Measurements from ENCODE around the gene TMEM190. TPM values are rescaled to one million over a fixed set of nuclear protein-coding genes. Genes with fewer than 3 reads are reported as not detected.
"Not testable (repeated sequence)": the region's sequence is repeated elsewhere in the genome, so short reads cannot be mapped to it uniquely, and the experiment has no call there.

The TMEM190 gene
- total RNA-seq, 2 experiments from 2014 or later = not detected

DNA sequence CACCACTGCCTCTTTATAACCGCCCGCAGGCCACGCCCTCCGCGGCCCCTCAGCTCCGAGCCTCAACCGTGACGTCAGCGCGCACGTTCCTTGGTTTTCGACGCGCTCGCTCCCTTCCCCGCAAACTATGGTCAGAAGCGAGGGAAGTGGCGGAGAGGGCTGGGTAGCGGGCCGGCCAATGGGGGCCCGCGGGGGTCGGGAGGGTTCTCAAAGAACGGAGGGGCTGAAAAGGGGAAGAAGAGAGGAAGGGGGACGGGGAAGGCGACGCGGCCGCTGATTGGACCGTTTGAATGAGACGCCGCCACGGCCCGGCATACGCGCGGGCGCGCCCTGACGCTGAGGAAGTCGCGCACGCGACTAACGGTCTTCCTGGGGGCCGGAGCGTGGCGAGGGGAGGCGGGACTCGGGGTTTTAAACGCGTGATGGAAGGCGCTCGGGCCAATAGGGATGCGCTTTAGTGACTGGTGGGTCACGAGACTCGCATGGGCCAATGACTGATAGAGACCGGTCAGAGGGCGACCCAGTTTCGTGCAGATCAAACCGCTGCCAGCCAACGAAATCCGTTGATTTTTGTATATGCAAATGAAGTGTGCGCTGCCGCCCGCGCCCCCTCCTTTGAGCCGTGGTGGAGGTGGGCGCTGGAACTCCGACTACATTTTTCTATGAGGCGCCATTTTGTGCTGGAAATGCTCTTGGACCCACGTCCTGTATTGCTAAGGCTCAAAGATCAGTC, 31.3 kb downstream of the TMEM190 start:
- peak overlapping the region; percentile 97 for H3K27ac Mint-ChIP-seq
- H3K4me3 Mint-ChIP-seq = peak overlapping the region; percentile 88
- DNase-seq = peak; percentile 99
- no peaks in the 10 kb centered on the region for H3K9me3 Mint-ChIP-seq (ENCODE audit: low read depth)
- peaks cover 5% of the 10 kb centered on the region for H3K27me3 Mint-ChIP-seq
- peaks cover 39% of the 10 kb centered on the region for H3K36me3 Mint-ChIP-seq
- CTCF ChIA-PET = interaction anchor here (0.6 to 2.4 kb wide), 9 partner anchors 10 to 266 kb away, joined by 3 to 12 read pairs (median 4); partner anchors contain the start of gene KMT5C
- peak; percentile 92 for ATAC-seq
- peaks cover 39% of the 10 kb centered on the region for H3K4me1 Mint-ChIP-seq

DNA sequence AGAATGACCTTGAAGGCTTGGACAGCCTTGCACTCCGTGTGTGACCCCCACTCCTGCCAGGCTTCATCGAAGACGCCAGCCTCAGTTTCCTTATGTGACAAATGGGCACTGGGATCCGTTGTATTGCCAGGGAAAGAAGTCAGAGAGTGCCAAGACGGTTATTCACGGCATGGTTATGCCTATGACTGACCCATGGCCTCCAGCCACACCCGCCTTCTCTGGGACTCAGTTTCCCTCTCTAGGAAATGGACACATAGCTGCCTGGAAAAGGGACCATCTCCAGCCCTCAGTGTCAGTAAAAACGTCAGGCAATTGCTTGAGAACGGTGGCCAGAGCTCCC, 31.9 kb downstream of the TMEM190 start:
- H3K36me3 Mint-ChIP-seq = peaks cover 34% of the 10 kb centered on the region
- peaks cover 5% of the 10 kb centered on the region for H3K27me3 Mint-ChIP-seq
- H3K9me3 Mint-ChIP-seq (ENCODE audit: low read depth) = no peaks in the 10 kb centered on the region
- ATAC-seq (no peak), DNase-seq (no peak)
- H3K4me3 Mint-ChIP-seq = peak overlapping the region; percentile 88
- peaks cover 35% of the 10 kb centered on the region for H3K4me1 Mint-ChIP-seq
- H3K27ac Mint-ChIP-seq = peak overlapping the region; percentile 97
- CTCF ChIA-PET = interaction anchor here (0.9 to 2.4 kb wide), 5 partner anchors 9 to 151 kb away, joined by 3 to 12 read pairs (median 4); partner anchors contain the start of gene TMEM238

DNA sequence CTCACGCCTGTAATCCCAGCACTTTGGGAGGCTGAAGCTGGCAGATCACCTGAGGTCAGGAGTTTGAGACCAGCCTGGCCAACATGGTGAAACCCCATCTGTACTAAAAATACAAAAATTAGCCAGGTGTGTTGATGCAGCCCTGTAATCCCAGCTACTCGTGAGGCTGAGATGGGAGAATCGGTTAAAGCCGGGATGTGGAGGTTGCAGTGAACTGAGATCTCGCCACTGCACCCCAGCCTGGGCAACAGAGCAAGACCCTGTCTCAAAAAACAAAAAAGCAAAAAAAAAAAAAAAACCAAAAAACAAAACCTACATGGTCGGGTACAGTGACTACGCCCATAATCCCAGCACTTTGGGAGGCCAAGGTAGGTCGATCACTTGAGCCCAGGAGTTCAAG, 32.6 kb downstream of the TMEM190 start:
- Mint-ChIP-seq H3K36me3 (peaks cover 29% of the 10 kb centered on the region), H3K4me1 (peaks cover 30% of the 10 kb centered on the region), H3K27ac (peak overlapping the region; percentile 97)
- CTCF ChIA-PET = interaction anchor here (0.9 to 2.4 kb wide), 5 partner anchors 9 to 151 kb away, joined by 3 to 12 read pairs (median 4); partner anchors contain the start of gene TMEM238
- ATAC-seq; DNase-seq; H3K9me3 Mint-ChIP-seq (ENCODE audit: low read depth); H3K4me3 Mint-ChIP-seq; H3K27me3 Mint-ChIP-seq: not testable (repeated sequence)

DNA sequence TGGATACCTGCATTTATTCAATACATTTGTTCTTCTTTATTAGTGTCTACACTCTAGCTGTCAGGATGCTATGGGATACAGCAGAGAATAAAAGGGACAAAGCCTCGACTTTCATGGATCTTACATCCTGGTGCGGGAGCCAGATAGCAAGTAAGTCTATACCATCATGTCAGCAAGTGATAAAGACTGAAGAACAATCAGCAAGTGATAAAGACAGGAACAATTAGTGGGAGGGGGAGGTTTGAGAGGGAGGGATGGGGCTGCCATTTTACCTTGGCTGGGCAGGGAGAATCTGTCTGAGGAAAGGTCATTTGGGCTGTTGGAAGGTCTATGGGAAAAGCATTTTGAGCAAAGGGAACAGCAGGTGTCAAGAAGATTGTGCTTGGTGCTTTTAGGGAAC, 33.5 kb downstream of the TMEM190 start:
- Mint-ChIP-seq H3K4me3 (no peak overlapping the region), H3K27me3 (peaks cover 8% of the 10 kb centered on the region), H3K27ac (no peak overlapping the region), H3K9me3 (ENCODE audit: low read depth) (no peaks in the 10 kb centered on the region), H3K4me1 (peaks cover 26% of the 10 kb centered on the region), H3K36me3 (peaks cover 26% of the 10 kb centered on the region)
- ATAC-seq = no peak
- CTCF ChIA-PET = interaction anchor here (2.0 to 2.4 kb wide), 2 partner anchors 8 to 108 kb away, joined by 8 to 12 read pairs; no protein-coding TSS in a partner anchor
- no peak for DNase-seq

DNA sequence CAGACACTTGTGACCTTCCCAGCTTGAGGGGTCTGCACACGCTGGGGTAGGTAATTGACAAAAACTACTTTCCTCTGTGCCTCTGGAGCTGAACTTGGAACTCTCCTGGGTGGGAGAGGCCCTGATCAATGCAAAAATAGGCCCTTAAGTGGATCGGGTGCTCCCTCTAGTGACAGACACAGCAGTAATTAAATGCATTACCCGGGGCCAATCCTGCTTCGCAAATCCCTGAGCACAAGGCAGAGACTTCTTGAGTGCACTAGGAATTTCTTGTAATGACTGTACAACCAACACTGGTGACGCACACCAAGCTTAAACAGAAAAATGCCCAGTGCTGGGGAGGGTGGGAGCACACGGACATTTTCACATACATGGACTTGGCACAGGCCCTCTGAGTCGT, 41.6 kb downstream of the TMEM190 start:
- no peaks in the 10 kb centered on the region for H3K36me3 Mint-ChIP-seq
- H3K9me3 Mint-ChIP-seq (ENCODE audit: low read depth) = no peaks in the 10 kb centered on the region
- ATAC-seq (peak; percentile 72), DNase-seq (peak; percentile 68)
- H3K4me3 Mint-ChIP-seq = no peak overlapping the region
- H3K4me1 Mint-ChIP-seq = peaks cover 16% of the 10 kb centered on the region
- no peak overlapping the region for H3K27ac Mint-ChIP-seq
- CTCF ChIA-PET = interaction anchor here (0.7 to 3.8 kb wide), 23 partner anchors 9 to 451 kb away, joined by 3 to 25 read pairs (median 3); partner anchors contain the start of genes HSPBP1, KMT5C, TMEM238 and UBE2S
- H3K27me3 Mint-ChIP-seq = peaks cover 13% of the 10 kb centered on the region

DNA sequence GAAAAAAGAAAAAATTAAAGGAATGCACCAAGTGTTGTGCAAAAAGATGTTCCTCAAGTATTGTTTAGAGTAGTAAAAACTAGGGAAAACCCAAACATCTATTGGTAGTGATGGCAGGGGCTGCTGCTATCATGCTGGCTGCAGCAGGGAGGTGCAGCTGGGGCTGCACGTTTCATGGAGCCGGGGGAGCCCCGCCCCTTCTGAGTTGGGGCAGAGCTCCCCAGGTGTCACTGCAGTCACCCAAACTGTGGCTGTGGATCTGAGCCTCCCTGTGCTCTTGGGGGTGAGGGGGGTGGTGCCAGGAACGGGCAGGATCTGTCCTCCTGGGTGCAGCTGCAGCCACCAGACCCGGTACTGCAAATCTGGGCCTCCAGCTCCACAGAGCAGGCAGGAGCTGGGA, 42.5 kb downstream of the TMEM190 start:
- peaks cover 17% of the 10 kb centered on the region for H3K27me3 Mint-ChIP-seq
- no peak overlapping the region for H3K27ac Mint-ChIP-seq
- peaks cover 16% of the 10 kb centered on the region for H3K4me1 Mint-ChIP-seq
- DNase-seq = no peak
- ATAC-seq = no peak
- H3K9me3 Mint-ChIP-seq (ENCODE audit: low read depth) = no peaks in the 10 kb centered on the region
- CTCF ChIA-PET = interaction anchor here (0.7 to 3.8 kb wide), 11 partner anchors 12 to 452 kb away, joined by 3 to 25 read pairs (median 3); partner anchors contain the start of gene UBE2S
- H3K36me3 Mint-ChIP-seq = no peaks in the 10 kb centered on the region
- no peak overlapping the region for H3K4me3 Mint-ChIP-seq

DNA sequence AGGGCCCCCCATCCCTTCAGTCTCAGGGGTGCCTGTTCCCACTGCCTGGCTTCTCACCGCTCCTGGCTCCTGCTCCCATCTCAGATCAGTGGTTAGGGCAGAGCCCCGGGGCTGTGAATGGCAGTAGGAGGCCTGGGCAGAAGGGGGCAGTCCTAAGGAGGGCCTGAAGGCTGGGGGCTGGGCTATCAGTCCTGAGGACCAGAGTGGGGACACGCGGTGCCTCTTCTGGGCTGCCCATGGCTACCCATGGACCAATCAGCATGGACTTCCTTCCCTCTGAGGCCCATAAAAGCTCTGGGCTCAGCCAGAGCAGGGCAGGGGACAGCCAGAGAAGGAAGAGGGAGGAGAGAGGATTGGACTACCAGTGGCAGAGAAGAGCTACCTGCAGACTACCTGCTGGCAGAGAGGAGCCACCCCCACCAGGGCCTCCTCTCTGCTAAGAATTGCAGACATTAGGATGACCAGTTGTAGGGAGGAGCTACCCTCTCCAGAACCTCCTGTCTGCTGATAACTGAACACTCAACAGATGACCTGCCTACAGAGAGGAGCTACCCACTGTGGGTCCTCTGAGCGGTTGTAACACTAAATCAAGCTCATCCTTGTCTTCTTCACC, 43.1 kb downstream of the TMEM190 start:
- no peak for ATAC-seq
- no peak overlapping the region for H3K4me3 Mint-ChIP-seq

DNA sequence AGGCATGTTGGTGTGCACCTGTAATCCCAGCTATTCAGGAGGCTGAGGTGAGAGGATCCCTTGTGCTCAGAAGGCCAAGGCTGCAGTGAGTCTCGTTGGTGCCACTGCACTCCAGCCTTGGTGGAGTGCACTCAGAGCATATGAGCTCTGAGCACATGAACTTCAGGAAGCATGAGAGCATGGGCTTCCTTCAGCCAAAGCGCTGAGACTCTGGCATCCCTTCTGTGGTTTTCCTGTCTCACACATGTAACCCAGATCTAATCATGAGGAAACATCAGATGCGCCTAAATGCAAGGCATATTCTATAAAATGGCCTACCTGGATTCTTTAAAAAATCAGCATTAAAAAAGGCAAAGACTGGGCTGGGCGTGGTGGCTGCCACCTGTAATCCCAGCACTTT, 44.7 kb downstream of the TMEM190 start:
- peak; percentile 66 for ATAC-seq
- not testable (repeated sequence) for DNase-seq; H3K36me3 Mint-ChIP-seq; H3K9me3 Mint-ChIP-seq (ENCODE audit: low read depth); H3K4me3 Mint-ChIP-seq; H3K27ac Mint-ChIP-seq
- Mint-ChIP-seq H3K27me3 (peaks cover 28% of the 10 kb centered on the region), H3K4me1 (peaks cover 16% of the 10 kb centered on the region)
- CTCF ChIA-PET = interaction anchor here (0.6 to 1.0 kb wide), 3 partner anchors 16 to 82 kb away, joined by 3 read pairs; no protein-coding TSS in a partner anchor

More for the DNA sequence above, 43.1 kb downstream of the TMEM190 start:
- H3K9me3 Mint-ChIP-seq (ENCODE audit: low read depth) = no peaks in the 10 kb centered on the region
- H3K27ac Mint-ChIP-seq = no peak overlapping the region
- H3K36me3 Mint-ChIP-seq = no peaks in the 10 kb centered on the region
- DNase-seq = no peak
- peaks cover 20% of the 10 kb centered on the region for H3K27me3 Mint-ChIP-seq
- peaks cover 16% of the 10 kb centered on the region for H3K4me1 Mint-ChIP-seq
- CTCF ChIA-PET = interaction anchor here (0.8 to 3.8 kb wide), 6 partner anchors 84 to 283 kb away, joined by 3 to 25 read pairs (median 4); no protein-coding TSS in a partner anchor

DNA sequence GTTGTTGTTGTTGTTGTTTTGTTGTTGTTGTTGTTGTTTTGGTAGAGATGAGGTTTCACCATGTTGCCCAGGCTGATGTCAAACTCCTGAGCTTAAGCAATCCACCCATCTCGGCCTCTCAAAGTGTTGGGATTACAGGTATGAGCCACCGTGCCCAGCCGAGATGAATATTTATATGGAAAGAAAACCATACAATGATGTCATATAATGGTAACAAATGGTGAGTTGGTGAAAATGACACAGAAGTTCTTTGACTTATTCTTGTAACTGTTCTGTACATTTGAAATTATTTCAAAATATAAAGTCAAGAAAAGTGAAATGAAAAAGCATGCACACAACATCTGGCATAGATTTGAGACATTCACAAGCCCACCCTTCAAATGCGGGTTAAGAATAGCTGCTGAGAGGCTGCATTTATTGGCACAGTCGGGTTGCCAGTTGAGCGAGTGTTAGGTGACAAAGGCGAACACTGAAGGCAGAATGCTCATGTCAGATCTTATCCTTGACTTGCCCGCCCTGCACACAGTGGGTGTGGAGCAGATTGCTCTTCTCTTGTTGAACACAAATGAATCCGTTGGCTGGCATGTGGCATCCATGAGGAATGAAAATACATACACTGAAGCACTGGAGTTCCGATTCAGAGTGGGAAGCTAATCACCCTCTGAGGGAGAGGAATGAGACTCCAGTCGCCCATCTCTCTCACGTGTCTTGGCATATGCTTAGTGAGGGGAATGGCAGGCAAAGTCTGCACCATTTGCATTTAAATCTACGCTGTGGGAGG, 46.8 kb downstream of the TMEM190 start:
- Mint-ChIP-seq H3K4me1 (peaks cover 11% of the 10 kb centered on the region), H3K9me3 (ENCODE audit: low read depth) (no peaks in the 10 kb centered on the region), H3K36me3 (no peaks in the 10 kb centered on the region), H3K4me3 (no peak overlapping the region), H3K27me3 (peaks cover 31% of the 10 kb centered on the region), H3K27ac (no peak overlapping the region)
- ATAC-seq (no peak), DNase-seq (no peak)
- CTCF ChIA-PET = interaction anchor here (1.0 kb wide), 1 partner anchor 40 kb away, joined by 3 read pairs; the partner anchor contains the start of gene TMEM238

DNA sequence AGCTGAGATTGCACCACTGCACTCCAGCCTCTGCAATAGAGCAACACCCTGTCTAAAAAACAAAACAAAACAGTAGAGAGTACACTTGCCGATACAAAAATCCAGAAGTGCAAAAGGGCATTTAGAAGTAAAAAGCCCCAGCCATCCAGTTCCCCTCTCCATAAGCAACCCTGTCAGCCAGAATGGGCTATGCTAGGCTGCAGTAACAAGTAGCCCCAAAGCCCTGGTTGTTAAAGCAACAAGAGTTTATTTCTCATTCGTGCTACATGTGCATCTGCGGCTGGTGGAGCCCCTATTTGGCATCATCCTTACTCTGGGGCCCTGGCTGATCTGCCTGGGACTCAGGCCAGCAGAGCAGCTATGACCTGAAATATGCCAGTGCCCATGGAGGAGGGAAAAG, 47.9 kb downstream of the TMEM190 start:
- Mint-ChIP-seq H3K27me3 (peaks cover 31% of the 10 kb centered on the region), H3K36me3 (no peaks in the 10 kb centered on the region), H3K4me1 (peaks cover 11% of the 10 kb centered on the region), H3K27ac (no peak overlapping the region), H3K9me3 (ENCODE audit: low read depth) (no peaks in the 10 kb centered on the region), H3K4me3 (no peak overlapping the region)
- CTCF ChIA-PET = no interaction called here
- DNase-seq (no peak), ATAC-seq (no peak)

DNA sequence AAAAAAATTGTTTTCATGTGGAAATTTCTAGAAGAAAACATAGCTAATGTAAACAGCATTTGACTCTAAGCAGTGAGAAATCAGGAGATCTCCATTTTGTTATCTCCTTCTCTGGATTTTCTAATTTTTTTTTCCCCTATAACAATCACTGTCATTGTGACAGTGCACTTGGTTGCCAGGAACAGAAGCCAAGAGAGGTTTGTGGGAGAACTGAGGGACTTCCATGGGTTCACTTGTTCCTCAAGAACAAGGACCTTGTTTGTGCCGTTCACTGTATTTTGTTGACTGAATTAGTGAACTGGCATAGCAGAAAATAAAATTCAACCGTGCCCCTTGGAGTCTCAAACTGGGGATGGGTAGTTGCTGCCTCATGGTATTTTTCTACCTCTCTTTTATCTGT, 49.4 kb downstream of the TMEM190 start:
- no peak for ATAC-seq
- H3K27me3 Mint-ChIP-seq = peaks cover 22% of the 10 kb centered on the region
- no peaks in the 10 kb centered on the region for H3K36me3 Mint-ChIP-seq
- CTCF ChIA-PET = no interaction called here
- no peak for DNase-seq
- no peak overlapping the region for H3K27ac Mint-ChIP-seq
- no peak overlapping the region for H3K4me3 Mint-ChIP-seq
- no peaks in the 10 kb centered on the region for H3K9me3 Mint-ChIP-seq (ENCODE audit: low read depth)
- H3K4me1 Mint-ChIP-seq = peaks cover 6% of the 10 kb centered on the region

All from activated CD8-positive, alpha-beta memory T cell treated with anti-CD3 and anti-CD28 coated beads, Interleukin-2, amount 10 ng/mL, durations not matched to agents 7 days and 5 days (primary cell).